ENCODE data around the gene CWF19L2.
"Not testable (repeated sequence)": the region's sequence is repeated elsewhere in the genome, so short reads cannot be mapped to it uniquely, and the experiment has no call there.

The CWF19L2 gene

DNA sequence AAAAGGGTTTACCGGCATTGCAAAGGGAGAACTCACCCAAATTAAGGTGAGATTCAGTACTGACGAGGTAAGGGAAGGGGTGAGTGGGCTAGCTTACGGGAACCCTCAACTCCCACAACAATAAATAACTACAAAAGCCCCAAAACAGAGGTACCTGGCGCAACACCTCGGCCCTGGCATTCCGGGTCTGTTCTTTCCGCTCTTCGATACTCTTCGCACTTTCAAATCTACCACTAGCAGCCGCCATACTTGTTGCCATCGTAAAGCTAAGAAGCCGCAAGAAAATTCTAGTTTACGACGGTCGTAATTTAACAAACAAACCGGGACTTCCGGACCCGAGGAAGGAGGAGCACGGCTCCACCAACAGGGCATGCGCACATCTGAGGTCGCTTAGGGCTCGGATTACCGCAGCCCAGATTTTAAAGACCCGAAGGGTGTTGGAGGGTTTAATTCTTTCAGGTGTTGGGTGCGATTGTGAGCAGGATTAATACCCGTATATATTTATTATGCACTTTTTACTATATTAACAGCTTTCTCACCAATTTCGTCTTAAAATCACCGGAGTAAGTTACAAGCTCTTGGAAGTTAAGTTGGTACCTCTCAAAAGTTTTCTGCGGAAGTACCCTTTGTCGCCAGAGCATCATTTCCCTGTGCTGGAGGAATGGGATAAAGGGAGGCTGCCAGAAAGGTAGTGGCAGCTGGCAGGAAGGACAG, at the start of gene CWF19L2:
TSS of gene CWF19L2 (minus strand) at position 268 of the 714 bp plus-strand sequence. CDS start at position 259, 9 bp downstream.
- peak; percentile 76 to 78 (median 76) for DNase-seq (ENCODE audit: low read depth in 3 of 3)

DNA sequence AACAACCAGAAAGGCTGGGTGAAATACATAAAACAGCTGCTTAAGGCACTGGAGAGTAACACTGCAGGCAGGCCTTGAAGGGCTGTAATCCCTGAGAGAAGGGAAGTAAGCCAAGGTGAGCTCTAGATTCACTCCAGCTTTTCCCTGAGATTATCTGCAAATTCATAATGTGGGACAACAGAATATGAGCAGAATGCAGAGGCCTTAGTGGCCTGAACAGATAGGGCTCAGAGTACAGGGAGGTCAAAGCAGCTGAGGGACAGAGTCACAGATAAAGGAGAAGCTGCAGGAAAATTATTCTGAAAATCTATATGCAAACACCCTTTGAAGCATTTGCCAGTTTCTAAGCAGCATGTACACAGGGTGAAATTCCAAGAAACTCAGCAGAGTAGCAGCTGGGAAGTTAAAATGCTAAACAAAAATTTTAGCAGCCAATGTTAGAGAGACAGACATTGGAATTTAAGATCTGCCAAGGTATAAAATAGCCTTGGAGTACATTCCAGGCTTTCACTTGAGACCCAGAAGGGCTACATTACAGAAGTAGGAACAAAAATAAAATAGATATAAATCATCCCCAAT, 48.1 kb upstream of the CWF19L2 start:
- no peak for DNase-seq (ENCODE audit: low read depth in 3 of 3)

DNA sequence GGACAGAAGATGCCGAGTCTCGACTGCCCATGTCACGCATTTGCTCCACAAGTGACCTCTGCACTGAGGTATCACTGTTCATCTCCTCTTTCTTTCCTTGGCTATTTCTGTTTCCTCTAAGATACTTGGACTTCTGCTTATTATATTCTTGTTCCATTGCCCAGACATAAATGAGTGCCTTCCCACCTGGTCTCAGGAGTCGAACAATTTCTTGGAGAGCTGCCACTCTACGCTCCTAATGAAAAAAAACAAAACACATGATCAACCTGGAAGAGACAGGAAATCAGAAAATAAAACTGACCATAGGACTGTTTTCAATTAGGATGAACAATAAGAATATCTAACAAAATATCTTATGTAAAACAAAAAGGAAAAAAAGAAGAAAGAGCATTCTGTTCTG, 47.4 kb upstream of the CWF19L2 start:
- DNase-seq (ENCODE audit: low read depth in 3 of 3), result no peak

DNA sequence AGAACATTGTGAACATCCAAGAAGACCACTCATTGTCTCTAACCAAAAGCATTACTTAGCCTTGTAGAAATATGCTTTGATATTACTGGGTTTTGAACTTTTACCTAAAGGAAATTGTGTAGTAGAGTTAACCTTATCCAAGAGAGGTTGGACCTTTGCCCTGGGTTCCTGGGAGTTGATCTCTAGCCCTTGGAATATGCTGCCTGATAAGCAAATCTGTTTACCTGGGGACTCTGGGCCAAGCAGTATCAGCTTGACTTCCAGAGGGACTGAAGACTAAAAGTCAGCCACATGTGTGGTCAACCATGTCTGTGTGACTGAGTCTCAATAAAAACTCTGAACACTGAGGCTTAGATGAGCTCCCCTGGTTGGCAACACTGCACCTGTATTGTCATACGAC, 44.1 kb upstream of the CWF19L2 start:
- no peak for DNase-seq (ENCODE audit: low read depth in 3 of 3)

DNA sequence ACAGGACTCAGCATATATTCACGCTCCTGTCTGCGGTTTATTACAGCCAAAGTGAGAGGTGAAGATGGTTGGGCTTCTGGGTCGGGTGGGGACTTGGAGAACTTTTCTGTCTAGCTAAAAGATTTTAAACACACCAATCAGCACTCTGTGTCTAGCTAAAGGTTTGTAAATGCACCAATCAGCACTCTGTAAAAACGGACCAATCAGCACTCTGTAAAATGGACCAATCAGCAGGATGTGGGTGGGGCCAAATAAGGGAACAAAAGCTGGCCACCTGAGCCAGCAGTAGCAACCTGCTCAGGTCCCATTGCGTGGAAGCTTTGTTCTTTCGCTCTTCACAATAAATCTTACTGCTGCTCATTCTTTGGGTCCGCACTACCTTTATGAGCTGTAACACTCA, 39.7 kb upstream of the CWF19L2 start:
- not testable (repeated sequence) for DNase-seq (ENCODE audit: low read depth in 3 of 3)

DNA sequence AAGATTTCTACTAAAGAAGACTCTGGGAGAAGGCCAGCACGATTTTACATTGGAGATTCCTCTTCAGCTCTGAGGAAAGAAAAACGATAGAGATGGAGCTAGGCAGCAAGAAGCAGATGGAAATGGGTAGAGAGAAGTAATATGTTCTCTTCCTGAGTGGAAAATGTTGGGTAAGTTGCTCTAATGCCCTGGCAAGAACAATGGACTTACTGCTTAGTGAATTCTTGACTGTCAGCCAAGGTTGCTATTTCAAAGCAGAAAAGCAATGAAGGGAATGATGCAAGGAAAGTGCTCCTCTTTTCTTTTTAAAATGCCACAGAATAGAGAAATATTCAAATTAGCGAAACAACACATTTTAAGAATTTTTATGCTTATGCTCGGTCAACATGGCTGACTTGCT, 38.4 kb upstream of the CWF19L2 start:
- DNase-seq (ENCODE audit: low read depth in 3 of 3), result no peak

DNA sequence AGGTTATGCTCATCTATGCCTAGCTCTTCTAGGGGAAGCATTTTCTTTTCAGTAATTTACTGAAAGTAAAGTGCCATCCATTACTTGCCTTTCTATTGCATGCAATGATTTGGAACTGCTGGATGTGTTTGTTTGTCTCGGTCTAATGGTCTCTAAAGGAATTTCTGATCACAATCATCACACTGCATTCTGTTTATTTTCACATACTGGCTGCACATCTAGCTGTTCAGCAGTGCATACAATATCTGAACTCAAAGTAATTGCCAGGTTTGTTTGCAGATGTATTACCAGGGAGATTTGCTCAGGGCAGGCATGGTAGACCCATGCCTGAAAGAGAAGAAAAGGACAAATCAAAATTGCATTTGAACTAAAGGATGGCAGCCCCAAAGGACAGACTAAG, 36.4 kb upstream of the CWF19L2 start:
- DNase-seq (ENCODE audit: low read depth in 3 of 3), result no peak

DNA sequence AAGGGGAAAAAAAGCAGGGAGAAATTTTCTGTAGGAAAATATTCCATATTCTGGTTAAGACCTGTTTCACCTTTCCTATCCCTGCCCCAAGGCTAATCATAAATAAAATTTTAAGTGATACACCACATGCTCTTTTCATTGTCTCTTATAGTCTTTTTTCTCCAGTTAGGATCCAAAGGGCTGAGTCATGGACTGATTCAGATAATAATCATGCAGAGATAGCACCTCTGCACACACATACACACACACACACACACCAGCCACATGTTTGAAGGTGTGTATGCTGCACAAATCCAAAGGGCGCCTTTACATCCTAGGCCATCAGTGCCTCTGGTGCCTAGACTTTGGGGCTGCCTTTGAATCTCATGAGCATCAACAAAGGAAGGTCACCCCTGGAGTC, 35.5 kb upstream of the CWF19L2 start:
- DNase-seq (ENCODE audit: low read depth in 3 of 3), result no peak

DNA sequence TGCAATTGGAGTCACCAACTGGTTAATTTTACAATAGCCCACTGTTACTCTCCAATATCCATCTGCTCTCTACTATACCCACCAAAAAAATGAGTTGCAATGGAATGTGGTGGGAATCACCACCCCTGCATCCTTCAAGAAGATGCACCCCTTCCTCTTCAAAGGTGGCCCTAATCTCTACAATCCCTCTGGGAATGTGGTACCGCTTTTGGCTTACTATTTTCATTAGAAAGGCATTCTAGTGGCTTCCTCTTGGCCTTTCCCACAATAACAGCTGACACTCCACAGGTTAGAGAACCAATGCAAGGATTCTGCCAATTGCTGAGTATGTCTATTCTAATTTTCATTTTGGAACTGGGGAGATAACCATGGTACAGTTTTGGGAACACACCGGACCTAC, 33.2 kb upstream of the CWF19L2 start:
- DNase-seq (ENCODE audit: low read depth in 3 of 3), result no peak

DNA sequence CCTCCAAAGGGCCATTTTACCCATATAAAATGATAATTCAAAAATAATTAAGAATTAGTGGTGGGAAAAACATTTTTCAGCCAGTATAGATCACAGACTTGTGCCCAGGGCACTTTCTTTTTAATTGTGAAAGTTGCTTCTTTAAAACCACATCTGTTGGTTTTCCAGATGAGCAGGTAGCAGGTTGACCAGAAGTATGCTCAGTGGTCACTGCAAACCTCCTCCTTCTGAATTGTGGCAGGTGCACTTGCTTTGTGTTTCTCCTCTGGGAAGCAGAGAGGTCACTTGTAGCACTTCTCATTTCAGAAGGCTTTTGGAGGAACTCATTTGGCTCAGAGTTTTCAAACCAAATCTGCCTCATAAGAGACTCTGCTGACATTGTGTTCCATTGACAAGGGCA, 24.6 kb upstream of the CWF19L2 start:
- DNase-seq (ENCODE audit: low read depth in 3 of 3), result no peak

DNA sequence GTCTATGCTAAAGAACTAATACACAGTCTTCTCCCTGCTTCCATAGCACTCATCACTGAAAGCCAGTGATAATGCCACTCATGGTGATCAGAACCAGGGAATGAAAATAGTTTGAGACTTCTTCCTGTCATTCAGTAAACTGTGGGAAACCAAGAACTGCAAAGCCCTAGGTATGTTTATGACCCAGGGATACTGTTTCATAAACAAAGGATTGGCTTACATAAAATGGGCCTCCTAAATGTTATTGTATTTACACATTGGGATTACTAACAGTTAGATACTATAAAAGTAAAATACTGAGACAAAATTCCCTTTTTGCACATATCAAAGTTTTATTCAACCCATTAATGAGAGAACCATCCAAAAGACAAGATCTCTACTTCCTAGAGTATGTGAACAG, 21.3 kb upstream of the CWF19L2 start:
- DNase-seq (ENCODE audit: low read depth in 3 of 3), result no peak

DNA sequence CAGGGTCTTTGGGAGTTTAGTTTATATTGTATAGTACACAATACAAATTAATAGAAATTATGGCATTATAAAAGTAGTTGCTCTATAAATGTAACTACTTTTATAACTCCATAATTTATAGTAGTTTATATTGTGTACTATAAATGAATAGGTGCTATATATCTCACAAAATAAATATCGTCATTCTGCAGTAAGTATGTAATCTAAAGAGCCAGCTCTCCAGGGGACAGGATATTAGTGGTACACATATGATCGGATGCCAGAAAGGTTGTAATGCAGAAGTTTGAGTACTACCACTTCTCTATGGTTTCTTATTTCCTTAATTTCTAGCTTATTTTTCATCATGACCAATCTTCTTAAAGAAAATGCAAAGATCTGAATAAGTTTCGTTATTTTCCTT, 20.2 kb upstream of the CWF19L2 start:
- DNase-seq (ENCODE audit: low read depth in 3 of 3), result no peak

DNA sequence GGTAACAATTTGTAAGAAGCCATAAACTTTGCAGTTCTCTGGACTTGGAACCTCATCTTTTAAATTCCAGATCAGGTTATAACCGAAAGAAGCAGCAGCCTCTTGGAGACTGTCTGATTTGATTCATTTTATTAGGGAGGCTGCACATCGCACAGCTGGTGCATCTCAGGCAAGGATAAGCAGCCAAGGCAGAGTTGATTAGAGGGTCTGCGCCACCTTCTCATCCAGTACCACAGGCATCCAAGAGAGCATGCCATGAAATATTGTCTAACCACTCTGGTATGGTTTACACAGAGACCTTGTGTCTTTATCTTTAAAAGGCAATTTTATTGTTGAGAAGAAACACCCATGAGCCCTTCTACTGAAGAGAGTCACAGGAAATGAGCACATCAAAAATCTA, 16.2 kb upstream of the CWF19L2 start:
- DNase-seq (ENCODE audit: low read depth in 3 of 3), result no peak

DNA sequence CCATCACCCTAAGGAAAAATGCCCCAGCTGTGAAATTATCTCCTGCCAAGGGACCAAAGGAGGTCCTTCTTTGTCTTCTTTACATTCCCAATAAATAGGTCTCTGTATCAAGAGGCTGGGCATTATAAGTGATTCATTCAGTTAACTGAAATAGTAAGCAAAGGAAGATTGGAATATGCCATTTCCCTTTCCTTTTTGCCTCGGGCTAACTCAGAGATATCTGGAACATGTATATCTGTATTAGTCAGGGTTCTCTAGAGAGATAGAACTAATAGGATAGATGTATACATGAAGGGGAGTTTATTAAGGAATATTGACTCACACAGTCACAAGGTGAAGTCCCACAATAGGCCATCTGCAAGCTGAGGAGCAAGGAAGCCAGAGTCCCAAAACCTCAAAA, 15.3 kb upstream of the CWF19L2 start:
- no peak for DNase-seq (ENCODE audit: low read depth in 3 of 3)

DNA sequence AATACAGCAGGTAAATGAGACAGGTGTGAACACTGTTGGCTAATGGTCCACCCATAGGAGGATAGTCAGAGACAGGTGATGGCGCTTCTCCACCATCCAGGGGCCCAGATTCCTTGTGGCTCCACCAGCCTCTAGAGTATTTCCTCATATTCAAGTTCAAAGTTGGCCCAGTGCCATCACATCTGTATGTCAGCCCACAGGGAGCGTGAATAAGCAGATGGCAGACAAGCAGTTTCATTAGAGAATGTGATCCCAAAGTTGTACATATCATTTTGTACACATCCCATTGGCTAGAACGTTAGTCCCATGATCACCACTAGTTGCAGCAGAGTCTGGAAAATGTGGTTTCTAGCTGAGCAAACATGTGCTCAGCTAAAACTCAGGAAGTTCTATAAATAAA, 11.0 kb upstream of the CWF19L2 start:
- no peak for DNase-seq (ENCODE audit: low read depth in 3 of 3)

DNA sequence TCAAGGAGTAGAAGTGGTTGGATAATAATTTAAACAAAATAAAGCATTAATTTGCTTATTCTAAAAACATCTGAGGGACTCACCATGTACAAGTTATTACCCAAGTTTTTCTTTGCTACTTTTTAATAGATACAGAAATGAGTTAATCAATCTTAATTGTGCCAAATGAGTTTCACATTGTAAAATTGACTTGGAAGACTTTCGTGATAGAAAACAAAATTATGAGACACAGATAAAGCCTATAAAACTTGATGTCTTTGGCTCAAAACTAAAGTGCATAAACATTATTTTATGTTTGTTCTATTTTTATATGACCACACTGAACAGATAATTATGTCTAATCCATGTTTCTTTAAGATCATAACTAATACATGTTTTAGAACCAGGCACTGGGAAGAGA, 10.1 kb upstream of the CWF19L2 start:
- DNase-seq (ENCODE audit: low read depth in 3 of 3), result no peak

DNA sequence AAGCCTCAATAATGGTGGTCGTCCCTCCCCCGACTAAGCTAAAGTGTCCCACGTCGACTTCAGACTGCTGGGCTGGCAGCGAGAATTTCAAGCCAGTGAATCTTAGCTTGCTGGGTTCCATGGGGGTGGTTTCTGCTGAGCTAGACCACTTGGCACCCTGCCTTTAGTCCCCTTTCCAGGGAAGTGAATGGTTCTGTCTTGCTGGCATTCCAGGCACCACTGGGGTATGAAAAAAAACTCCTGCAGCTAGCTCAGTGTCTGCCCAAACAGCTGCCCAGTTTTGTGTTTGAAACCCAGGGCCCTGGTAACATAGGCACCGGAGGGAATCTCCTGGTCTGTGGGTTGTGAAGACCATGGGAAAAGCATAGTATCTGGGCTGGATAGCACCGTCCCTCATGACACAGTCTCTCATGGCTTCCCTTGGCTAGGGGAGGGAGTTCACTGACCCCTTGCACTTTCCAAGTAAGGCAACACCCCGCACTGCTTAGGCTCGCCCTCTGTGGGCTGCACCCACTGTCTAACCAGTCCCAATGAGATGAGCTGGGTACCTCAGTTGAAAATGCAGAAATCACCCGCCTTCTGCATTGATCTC, 8.7 kb upstream of the CWF19L2 start:
- DNase-seq (ENCODE audit: low read depth in 3 of 3), result not testable (repeated sequence)

DNA sequence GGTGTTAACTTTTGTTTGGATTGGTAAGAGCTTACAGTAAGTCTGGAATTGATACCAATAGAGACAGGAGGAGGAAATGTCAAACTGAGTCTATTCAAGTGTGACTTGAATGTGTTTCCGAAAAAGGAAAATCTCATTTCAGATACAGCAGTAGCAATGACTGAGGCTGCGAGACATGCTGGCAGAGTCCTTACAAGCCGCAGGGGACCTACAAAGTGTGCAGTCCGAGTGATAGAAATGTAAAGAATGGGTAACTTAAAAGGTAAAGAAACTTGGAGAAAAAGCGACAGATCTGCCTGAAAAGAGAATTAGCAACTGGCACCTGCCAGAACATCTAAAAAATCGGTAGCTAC, 444 bp downstream of the CWF19L2 start:
- DNase-seq (ENCODE audit: low read depth in 3 of 3), result no peak

DNA sequence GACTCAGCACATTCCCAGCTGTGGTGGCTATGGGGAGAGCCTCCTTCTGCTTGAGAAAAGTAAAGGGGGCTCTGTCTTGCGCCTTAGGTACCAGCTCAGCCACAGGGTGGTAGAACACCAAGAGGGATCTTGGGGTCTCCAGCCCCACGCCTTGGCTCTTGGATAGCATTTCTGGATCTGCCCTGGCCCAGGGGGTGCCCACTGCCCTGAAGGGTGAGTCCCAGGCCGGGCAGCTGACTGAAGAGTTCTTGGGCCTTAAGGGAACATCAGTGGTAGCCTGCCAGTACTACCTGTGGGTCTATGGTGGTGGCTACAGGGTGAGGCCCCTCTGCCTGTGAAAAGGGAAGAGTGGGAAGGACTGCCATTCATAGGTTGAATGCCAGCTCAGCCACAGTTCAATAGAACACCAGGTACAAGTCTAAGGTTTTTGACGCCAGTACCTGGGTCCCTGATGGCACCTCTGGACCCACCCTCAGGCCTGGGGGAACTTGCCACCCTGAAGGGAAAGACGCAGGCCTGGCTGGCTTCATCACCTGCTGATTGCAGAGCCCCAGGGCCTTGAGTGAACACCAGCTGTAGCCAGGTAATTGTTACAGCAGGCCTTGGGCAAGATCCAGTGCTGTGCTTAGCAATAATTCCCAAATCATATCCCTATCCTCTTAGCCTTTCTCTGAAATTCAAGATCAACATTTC, 3.9 kb downstream of the CWF19L2 start:
- DNase-seq (ENCODE audit: low read depth in 3 of 3), result no peak

DNA sequence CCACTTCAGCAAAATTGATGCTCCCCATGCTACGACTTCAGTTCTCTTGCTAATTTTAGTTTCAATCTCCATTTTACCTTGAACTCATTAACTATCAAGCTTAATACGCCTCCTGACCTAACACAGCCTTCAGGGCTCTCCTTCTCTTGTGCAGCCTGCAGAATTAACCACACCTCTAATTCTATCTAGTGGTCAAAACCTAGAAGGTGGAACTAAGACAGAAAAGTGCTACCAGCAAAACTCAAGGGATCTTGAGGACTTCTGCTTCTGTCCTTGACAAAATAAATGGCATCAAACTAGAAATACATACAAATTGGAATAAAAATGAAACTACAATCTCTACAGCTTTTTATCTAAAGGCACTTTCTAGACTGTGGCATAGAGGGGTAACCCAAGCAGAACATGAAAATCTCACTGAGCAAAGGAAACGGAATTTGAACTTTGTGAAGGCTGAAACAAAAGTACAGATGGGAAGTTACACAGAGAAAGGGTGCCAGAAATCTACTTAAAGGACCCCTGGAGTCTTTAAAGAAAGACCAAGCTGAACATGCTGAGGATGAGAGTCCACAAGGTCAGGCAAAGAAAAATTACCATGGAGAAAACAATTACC, 10.7 kb downstream of the CWF19L2 start:
- DNase-seq (ENCODE audit: low read depth in 3 of 3), result no peak

DNA sequence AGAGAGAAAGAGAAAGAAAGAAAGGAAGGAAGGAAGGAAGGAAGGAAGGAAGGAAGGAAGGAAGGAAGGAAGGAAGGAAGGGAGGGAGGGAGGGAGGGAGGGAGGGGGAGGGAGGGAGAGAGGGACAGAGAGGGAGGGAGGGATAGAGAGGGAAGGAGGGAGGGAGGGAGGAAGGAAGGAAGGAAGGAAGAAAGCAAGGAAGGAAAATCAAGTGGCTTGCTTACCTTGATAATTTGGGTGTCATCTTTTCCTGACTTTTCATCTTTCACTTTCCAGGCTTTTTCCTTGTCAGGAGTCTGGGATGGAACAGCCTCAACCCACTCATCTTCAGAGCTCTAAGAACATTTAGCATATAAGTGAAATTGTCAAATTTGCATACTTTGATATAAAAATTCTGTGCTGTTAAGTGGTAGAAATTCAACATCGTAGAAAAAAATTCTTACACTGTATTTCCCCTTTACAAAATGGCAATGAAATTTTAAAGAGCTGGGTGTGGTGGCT, 14.9 kb downstream of the CWF19L2 start:
- no peak for DNase-seq (ENCODE audit: low read depth in 3 of 3)

DNA sequence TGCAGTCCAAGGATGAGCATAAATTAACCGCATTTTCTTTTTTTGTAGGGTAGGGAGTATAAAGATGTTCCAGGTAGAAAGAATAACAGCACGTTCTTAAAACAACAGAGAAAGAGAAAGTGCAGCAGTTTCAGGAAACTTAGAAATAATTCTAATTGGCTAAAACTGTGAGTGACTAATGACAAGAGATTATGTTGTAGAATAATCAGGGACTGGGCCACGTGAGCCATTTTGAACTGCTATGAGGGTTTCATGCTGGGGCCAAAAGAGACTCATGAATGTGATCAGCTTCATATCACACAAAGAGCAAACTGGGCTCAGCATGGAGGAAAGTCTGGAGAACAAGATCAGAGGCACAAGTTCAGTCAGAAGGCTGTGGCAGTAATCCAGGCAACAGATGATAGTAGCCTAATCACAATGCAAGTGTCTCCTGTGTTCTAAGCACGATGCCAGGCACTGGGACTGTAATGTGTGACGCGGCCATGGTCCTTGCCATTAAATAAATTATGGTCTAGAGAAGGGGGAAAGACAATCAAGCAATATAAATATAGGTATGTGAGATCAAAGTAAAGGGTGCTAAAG, 17.9 kb downstream of the CWF19L2 start:
- no peak for DNase-seq (ENCODE audit: low read depth in 3 of 3)

All from stimulated activated CD4-positive, alpha-beta T cell treated with anti-CD3 and anti-CD28 coated beads, TNF-alpha, amount 100 ng/mL, for 48 hours (primary cell).